ENCODE measurements around the gene IL18RAP. TPM values are rescaled to one million over a fixed set of nuclear protein-coding genes. Genes with fewer than 3 reads are reported as not detected.

The IL18RAP gene
- total and polyA plus RNA-seq, 4 donors: 1.00 to 34.0 (median 7.5) TPM

DNA sequence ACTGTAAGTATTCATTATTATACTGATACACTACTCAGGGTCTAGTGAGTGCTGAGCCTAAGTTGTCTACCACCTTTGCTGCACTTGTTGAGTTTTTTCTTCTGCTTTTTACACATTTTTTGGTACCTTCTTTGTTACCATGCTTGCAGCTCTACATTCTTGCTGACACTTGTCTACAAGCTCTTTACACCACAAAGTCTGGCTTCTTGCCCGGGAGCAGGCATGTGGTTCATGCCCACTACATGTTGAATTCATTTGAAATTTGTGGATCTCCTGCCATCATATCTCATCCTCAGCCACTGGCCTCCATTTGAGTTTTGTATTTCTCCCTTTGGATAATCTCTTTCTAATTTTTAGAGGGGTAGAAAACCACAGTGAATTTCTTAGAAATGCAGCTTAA lies 37.4 kb upstream of the IL18RAP start:
- TF ChIP-seq, protein P1, sequence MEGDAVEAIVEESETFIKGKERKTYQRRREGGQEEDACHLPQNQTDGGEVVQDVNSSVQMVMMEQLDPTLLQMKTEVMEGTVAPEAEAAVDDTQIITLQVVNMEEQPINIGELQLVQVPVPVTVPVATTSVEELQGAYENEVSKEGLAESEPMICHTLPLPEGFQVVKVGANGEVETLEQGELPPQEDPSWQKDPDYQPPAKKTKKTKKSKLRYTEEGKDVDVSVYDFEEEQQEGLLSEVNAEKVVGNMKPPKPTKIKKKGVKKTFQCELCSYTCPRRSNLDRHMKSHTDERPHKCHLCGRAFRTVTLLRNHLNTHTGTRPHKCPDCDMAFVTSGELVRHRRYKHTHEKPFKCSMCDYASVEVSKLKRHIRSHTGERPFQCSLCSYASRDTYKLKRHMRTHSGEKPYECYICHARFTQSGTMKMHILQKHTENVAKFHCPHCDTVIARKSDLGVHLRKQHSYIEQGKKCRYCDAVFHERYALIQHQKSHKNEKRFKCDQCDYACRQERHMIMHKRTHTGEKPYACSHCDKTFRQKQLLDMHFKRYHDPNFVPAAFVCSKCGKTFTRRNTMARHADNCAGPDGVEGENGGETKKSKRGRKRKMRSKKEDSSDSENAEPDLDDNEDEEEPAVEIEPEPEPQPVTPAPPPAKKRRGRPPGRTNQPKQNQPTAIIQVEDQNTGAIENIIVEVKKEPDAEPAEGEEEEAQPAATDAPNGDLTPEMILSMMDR (IDR thresholded peaks at IDR 0.05; ENCODE audit: control extremely low read depth, extremely low read depth): no peak
- 69 to 84% methylated on average over 1 of the region's 1 CpG for WGBS, 2 donors
- peak; percentile 16 to 56 (median 18) for DNase-seq
- H3K9ac ChIP-seq (ENCODE audit: insufficient read depth in 1 of 2, low read length in 2 of 2): no peak overlapping the region
- H3K27ac ChIP-seq (ENCODE audit: low read depth in 1 of 2, low read length in 1 of 2): no peak overlapping the region
- peaks cover 0 to 8% (median 1%) of the 10 kb centered on the region in 4 donors for H3K36me3 ChIP-seq (ENCODE audit: control insufficient read depth in 4 of 4, insufficient read depth in 4 of 4, low read length in 4 of 4)
- no peak for ATAC-seq (ENCODE audit: insufficient read depth, low FRiP score)
- H3K27me3 ChIP-seq (ENCODE audit: control insufficient read depth in 3 of 3, insufficient read depth in 3 of 3, low read length in 2 of 3): no peaks in the 10 kb centered on the region
- H3K4me1 ChIP-seq (ENCODE audit: control insufficient read depth in 5 of 5, insufficient read depth in 5 of 5, low read length in 5 of 5): peaks cover 0 to under 1% (median 0%) of the 10 kb centered on the region in 5 donors
- H3K9me3 ChIP-seq (ENCODE audit: control insufficient read depth in 4 of 4, insufficient read depth in 3 of 4, low read length in 3 of 4): peaks cover 0 to 9% (median 0%) of the 10 kb centered on the region in 4 donors
- no peak overlapping the region for H3K4me3 ChIP-seq

DNA sequence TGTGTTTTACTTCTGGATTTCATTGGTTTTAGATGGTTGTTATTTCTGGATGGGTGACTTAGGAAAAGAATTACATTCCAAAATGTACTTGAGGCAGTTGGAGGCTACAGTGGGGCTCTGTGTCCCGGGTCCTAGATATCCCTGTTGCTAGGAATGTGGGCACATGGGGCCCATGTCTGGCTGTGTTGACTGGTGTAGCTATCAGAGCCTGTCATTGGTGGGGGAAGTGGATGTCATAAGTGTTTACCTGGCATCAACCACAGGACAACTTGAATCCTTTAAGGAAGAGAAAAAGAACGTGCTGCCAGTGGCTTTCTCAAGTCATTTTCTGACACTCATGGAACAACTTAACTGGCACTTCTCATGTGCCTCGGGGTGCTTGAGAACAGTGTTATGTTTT lies 37.0 kb upstream of the IL18RAP start:
- Histone ChIP-seq H3K9ac (ENCODE audit: insufficient read depth in 1 of 2, low read length in 2 of 2) (no peak overlapping the region), H3K27me3 (ENCODE audit: control insufficient read depth in 3 of 3, insufficient read depth in 3 of 3, low read length in 2 of 3) (no peaks in the 10 kb centered on the region), H3K4me3 (no peak overlapping the region), H3K9me3 (ENCODE audit: control insufficient read depth in 4 of 4, insufficient read depth in 3 of 4, low read length in 3 of 4) (peaks cover 0 to 5% (median 0%) of the 10 kb centered on the region in 4 donors), H3K27ac (ENCODE audit: low read depth in 1 of 2, low read length in 1 of 2) (no peak overlapping the region), H3K4me1 (ENCODE audit: control insufficient read depth in 5 of 5, insufficient read depth in 5 of 5, low read length in 5 of 5) (no peaks in the 10 kb centered on the region), H3K36me3 (ENCODE audit: control insufficient read depth in 4 of 4, insufficient read depth in 4 of 4, low read length in 4 of 4) (peaks cover 0 to 8% (median 1%) of the 10 kb centered on the region in 4 donors)
- 75 to 85% methylated on average over 3 of the region's 3 CpGs for WGBS, 2 donors
- ATAC-seq (ENCODE audit: insufficient read depth, low FRiP score): no peak
- peak in 1 of 3 donors; percentile 5 for DNase-seq
- TF ChIP-seq, protein P1 (IDR thresholded peaks at IDR 0.05; ENCODE audit: control extremely low read depth, extremely low read depth): no peak

DNA sequence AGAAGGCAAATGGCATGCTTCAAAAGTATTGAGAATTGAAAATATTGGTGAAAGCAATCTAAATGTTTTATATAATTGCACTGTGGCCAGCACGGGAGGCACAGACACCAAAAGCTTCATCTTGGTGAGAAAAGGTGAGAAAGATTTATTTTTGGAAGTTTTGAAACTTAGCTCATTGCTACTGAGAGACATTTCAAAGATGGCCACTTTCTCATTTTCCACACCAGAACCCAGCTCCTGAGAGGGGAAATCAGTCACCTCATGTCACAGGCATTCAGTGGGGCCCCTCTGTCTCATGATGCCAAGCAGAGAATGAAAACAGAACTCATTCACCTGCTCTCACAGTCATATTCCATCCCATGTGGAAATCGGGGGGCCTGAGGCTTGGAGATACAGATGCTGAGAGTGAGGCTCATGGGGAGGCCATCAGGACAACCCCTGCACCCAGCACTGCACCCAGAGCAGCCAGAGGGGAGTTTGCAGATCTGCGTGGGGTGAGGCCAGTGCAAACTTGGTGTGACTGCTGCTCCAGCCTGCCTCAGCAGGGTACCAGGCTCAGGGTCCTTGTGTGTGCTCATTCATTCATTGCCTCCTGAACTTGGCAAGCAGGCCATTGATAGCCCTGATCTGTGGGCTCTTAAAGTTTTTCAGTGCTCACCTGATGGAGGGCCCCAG lies 36.0 kb upstream of the IL18RAP start:
- DNase-seq: no peak
- no peaks in the 10 kb centered on the region for H3K4me1 ChIP-seq (ENCODE audit: control insufficient read depth in 5 of 5, insufficient read depth in 5 of 5, low read length in 5 of 5)
- H3K27me3 ChIP-seq (ENCODE audit: control insufficient read depth in 3 of 3, insufficient read depth in 3 of 3, low read length in 2 of 3): no peaks in the 10 kb centered on the region
- no peak for ATAC-seq (ENCODE audit: insufficient read depth, low FRiP score)
- H3K27ac ChIP-seq (ENCODE audit: low read depth in 1 of 2, low read length in 1 of 2): no peak overlapping the region
- H3K4me3 ChIP-seq: no peak overlapping the region
- TF ChIP-seq, protein P1 (IDR thresholded peaks at IDR 0.05; ENCODE audit: control extremely low read depth, extremely low read depth): no peak
- no peak overlapping the region for H3K9ac ChIP-seq (ENCODE audit: insufficient read depth in 1 of 2, low read length in 2 of 2)
- H3K9me3 ChIP-seq (ENCODE audit: control insufficient read depth in 4 of 4, insufficient read depth in 3 of 4, low read length in 3 of 4): peaks cover 0 to 3% (median 0%) of the 10 kb centered on the region in 4 donors
- H3K36me3 ChIP-seq (ENCODE audit: control insufficient read depth in 4 of 4, insufficient read depth in 4 of 4, low read length in 4 of 4): peaks cover 0 to 8% (median 1%) of the 10 kb centered on the region in 4 donors
- WGBS, 2 donors: 92 to 96% methylated on average over 3 of the region's 3 CpGs
